Prostate gland (tissue), 2 donors: ENCODE measurements around the gene TAS2R41. TPM values are rescaled to one million over a fixed set of nuclear protein-coding genes. Genes with fewer than 3 reads are reported as not detected.
"Not testable (repeated sequence)": the region's sequence is repeated elsewhere in the genome, so short reads cannot be mapped to it uniquely, and the experiment has no call there.

Experiments used
- DNase-seq: peaks from one replicate; pipeline ENCODE4 v3.0.0-alpha.2; 2019; ENCODE audit warnings: low spot score
- H3K27ac ChIP-seq, 2 donors: fragments of 200-600 bp; sonication (generic); 2 replicates each; pipeline ENCODE4 v1.5.1; 2017 to 2019
- H3K27me3 ChIP-seq: fragments of 200-600 bp; sonication (generic); replicated peaks from 2 replicates; pipeline ENCODE4 v1.5.1; 2019; ENCODE audit not compliant: insufficient read depth
- H3K36me3 ChIP-seq, 2 donors: fragments of 200-600 bp; sonication (generic); 1 replicate in 1 of 2; 2 replicates in 1 of 2; pipeline versions ENCODE4 v1.5.1 to v1.8.1; 2017 to 2019
- H3K4me1 ChIP-seq: fragments of 200-600 bp; sonication (generic); replicated peaks from 2 replicates; pipeline ENCODE4 v1.5.1; 2019
- H3K4me3 ChIP-seq, 2 donors: fragments of 200-600 bp; sonication (generic); 2 replicates each; pipeline ENCODE4 v1.5.1; 2017 to 2019
- H3K9me3 ChIP-seq: fragments of 200-600 bp; sonication (generic); 2 replicates; pipeline ENCODE4 v1.5.1; 2017
- POLR2A ChIP-seq: fragments of 450-650 bp; IDR thresholded peaks from one replicate; pipeline ENCODE4 v1.6.1; 2016; ENCODE audit warnings: antibody characterized with exemption, mild to moderate bottlenecking
- POLR2AphosphoS5 ChIP-seq: sonication (generic); formaldehyde crosslinking; IDR thresholded peaks from one replicate; pipeline ENCODE4 v1.6.1; 2017; ENCODE audit warnings: antibody characterized with exemption
- WGBS: methylation state at CpG from one replicate; pipeline ENCODE4 v1.1.5; 2018; 5-methylcytosine and 5-hydroxymethylcytosine counted together
- intact Hi-C: fragments of 100-400 bp; cut with DNase I; formaldehyde crosslinking; loops from one replicate; pipeline ENCODE4 v1.14.2; 2022
- total RNA-seq, 2 donors: library from RNA; depleted of rRNA; stranded (reverse); fragments of >200 nt; gene quantifications; one replicate each; pipeline ENCODE4 v1.1.0, GENCODE V29; 2016
- TF ChIP-seq, protein P1 (sequence below), 4 experiments: fragments of 200-600 bp in 2 of 4; fragments of 450-650 bp in 2 of 4; sonication (generic) in 2 of 4; IDR thresholded peaks; 1 replicate in 3 of 4; 2 replicates in 1 of 4; pipeline ENCODE4 v1.5.1; 2016 to 2019; ENCODE audit warnings: antibody characterized with exemption in 4 of 4, mild to moderate bottlenecking in 2 of 4, moderate library complexity in 2 of 4

TAS2R41 gene
- total RNA-seq, 2 donors from 2014 or later = 2.7 TPM; not detected in 1

- DNase-seq = no peak
- Histone ChIP-seq H3K27ac (no peak overlapping the region), H3K9me3 (no peaks in the 10 kb centered on the region), H3K36me3 (no peaks in the 10 kb centered on the region), H3K4me1 (no peaks in the 10 kb centered on the region), H3K27me3 (no peaks in the 10 kb centered on the region), H3K4me3 (no peak overlapping the region)
- TF ChIP-seq POLR2AphosphoS5 (no peak), POLR2A (no peak)
- TF ChIP-seq, protein P1, sequence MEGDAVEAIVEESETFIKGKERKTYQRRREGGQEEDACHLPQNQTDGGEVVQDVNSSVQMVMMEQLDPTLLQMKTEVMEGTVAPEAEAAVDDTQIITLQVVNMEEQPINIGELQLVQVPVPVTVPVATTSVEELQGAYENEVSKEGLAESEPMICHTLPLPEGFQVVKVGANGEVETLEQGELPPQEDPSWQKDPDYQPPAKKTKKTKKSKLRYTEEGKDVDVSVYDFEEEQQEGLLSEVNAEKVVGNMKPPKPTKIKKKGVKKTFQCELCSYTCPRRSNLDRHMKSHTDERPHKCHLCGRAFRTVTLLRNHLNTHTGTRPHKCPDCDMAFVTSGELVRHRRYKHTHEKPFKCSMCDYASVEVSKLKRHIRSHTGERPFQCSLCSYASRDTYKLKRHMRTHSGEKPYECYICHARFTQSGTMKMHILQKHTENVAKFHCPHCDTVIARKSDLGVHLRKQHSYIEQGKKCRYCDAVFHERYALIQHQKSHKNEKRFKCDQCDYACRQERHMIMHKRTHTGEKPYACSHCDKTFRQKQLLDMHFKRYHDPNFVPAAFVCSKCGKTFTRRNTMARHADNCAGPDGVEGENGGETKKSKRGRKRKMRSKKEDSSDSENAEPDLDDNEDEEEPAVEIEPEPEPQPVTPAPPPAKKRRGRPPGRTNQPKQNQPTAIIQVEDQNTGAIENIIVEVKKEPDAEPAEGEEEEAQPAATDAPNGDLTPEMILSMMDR (IDR thresholded peaks at IDR 0.05) = no peak
- intact Hi-C loops = no loop called here
Measured at GRCh38 chr7:143485094-143485493, 7.4 kb downstream of the TAS2R41 start.

GRCh38 chr7:143485500-143485899 lies 7.8 kb downstream of the TAS2R41 start:
- H3K27me3 ChIP-seq = no peaks in the 10 kb centered on the region
- TF ChIP-seq POLR2AphosphoS5 (no peak), POLR2A (no peak)
- TF ChIP-seq, protein P1 (IDR thresholded peaks at IDR 0.05) = no peak
- intact Hi-C loops = no loop called here
- H3K4me3 ChIP-seq = no peak overlapping the region
- no peak overlapping the region for H3K27ac ChIP-seq
- WGBS = 84% methylated on average over 6 of the region's 6 CpGs
- H3K9me3 ChIP-seq = no peaks in the 10 kb centered on the region
- H3K36me3 ChIP-seq = no peaks in the 10 kb centered on the region
- H3K4me1 ChIP-seq = no peaks in the 10 kb centered on the region
- no peak for DNase-seq

- H3K4me1 ChIP-seq, H3K9me3 ChIP-seq, H3K27me3 ChIP-seq, H3K4me3 ChIP-seq, intact Hi-C loops, H3K36me3 ChIP-seq, H3K27ac ChIP-seq, DNase-seq: not testable (repeated sequence)
- 90% methylated on average over 3 of the region's 3 CpGs for WGBS
Measured at GRCh38 chr7:143486266-143486665, 8.6 kb downstream of the TAS2R41 start.

DNA sequence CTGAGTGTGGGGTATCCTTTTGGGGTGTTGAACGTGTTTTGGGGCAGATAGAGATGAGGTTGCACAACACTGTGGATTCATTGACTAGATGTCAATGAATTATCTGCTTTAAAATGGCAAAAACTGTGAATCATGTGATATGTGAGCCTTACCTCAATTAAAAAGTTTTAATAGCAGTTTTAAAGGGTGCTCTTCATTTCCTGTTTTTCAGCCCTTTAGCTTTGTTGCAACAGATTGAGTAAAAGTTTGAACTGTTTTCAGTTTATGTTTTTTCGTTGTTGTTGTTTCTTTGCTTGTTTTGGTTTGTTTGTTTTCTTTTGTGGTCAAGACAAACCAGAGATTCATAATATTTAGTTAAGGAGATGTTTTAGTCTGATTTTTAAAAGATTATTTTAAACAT lies 9.4 kb downstream of the TAS2R41 start:
- TF ChIP-seq, protein P1 (IDR thresholded peaks at IDR 0.05) = no peak
- TF ChIP-seq POLR2A = no peak
- no peak for TF ChIP-seq POLR2AphosphoS5

DNA sequence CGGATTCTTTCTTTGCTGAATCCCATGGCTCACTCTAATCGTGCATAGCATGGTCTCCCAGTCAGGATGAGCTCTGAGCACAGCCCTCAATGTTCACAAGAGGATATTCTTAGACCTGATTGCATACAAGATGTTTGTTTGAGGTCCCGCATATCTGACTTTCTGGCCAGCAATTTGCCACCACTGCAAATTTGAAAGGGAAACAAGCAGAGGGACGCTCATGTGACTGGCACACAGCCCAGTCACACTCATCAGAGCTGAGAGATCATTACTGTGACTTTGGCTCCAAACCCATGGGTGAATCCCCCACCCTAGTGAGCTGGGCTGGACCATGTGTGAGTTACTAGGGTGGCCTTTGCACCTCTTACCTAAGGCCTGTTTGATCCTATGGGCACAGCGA lies 9.9 kb downstream of the TAS2R41 start:
- intact Hi-C loops = no loop called here

More for the DNA sequence above, 9.4 kb downstream of the TAS2R41 start:
- WGBS = 58% methylated on average over 2 of the region's 2 CpGs
- intact Hi-C loops = no loop called here
- H3K36me3 ChIP-seq = no peaks in the 10 kb centered on the region
- no peak overlapping the region for H3K4me3 ChIP-seq
- no peaks in the 10 kb centered on the region for H3K27me3 ChIP-seq
- no peaks in the 10 kb centered on the region for H3K4me1 ChIP-seq
- no peak overlapping the region for H3K27ac ChIP-seq
- H3K9me3 ChIP-seq = no peaks in the 10 kb centered on the region
- no peak for DNase-seq

More for the DNA sequence above, 9.9 kb downstream of the TAS2R41 start:
- Histone ChIP-seq H3K36me3 (no peaks in the 10 kb centered on the region), H3K27ac (no peak overlapping the region), H3K4me1 (no peaks in the 10 kb centered on the region), H3K9me3 (no peaks in the 10 kb centered on the region), H3K4me3 (no peak overlapping the region), H3K27me3 (no peaks in the 10 kb centered on the region)
- TF ChIP-seq, protein P1 (IDR thresholded peaks at IDR 0.05) = no peak
- TF ChIP-seq POLR2A (no peak), POLR2AphosphoS5 (peak; percentile 10)
- 44% methylated on average over 5 of the region's 5 CpGs for WGBS
- peak; percentile 14 for DNase-seq
